Measurements from ENCODE around the gene UCK1.
"Not testable (repeated sequence)": the region's sequence is repeated elsewhere in the genome, so short reads cannot be mapped to it uniquely, and the experiment has no call there.

DNA sequence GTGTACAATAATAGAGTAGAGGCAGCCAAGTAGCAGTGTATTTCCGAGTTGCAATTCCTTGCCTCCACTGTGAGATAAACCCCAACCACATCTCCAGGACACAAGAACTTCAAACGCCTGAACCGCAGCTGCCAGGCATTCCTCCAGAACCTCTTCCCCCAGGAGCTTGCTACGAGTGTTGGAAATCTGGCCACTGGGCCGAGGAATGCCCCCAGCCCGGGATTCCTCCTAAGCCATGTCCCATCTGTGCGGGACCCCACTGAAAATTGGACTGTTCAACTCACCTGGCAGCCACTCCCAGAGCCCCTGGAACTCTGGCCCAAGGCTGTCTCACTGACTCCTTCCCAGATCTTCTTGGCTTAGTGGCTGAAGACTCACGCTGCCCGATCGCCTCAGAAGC, 18.1 kb upstream of the UCK1 start:
- TF ChIP-seq, protein P1, sequence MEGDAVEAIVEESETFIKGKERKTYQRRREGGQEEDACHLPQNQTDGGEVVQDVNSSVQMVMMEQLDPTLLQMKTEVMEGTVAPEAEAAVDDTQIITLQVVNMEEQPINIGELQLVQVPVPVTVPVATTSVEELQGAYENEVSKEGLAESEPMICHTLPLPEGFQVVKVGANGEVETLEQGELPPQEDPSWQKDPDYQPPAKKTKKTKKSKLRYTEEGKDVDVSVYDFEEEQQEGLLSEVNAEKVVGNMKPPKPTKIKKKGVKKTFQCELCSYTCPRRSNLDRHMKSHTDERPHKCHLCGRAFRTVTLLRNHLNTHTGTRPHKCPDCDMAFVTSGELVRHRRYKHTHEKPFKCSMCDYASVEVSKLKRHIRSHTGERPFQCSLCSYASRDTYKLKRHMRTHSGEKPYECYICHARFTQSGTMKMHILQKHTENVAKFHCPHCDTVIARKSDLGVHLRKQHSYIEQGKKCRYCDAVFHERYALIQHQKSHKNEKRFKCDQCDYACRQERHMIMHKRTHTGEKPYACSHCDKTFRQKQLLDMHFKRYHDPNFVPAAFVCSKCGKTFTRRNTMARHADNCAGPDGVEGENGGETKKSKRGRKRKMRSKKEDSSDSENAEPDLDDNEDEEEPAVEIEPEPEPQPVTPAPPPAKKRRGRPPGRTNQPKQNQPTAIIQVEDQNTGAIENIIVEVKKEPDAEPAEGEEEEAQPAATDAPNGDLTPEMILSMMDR (IDR thresholded peaks at IDR 0.05): not testable (repeated sequence)
- TF ChIP-seq POLR2A (IDR thresholded peaks at IDR 0.05): not testable (repeated sequence)
